SK-N-SH (cell line): ENCODE measurements around the gene CPVL. TPM values are rescaled to one million over a fixed set of nuclear protein-coding genes. Genes with fewer than 3 reads are reported as not detected.

ENCODE experiments used
- CTCF ChIA-PET: fragments of 300-600, 350-600 bp; formaldehyde crosslinking; extraction: SDS; loops from one replicate; lab custom pipeline; 2021; lab: Yijun Ruan, JAX
- POLR2A ChIA-PET: fragments of 350-600 bp; sonication (Branson Sonifier 250); formaldehyde crosslinking; extraction: SDS; loops from one replicate; lab custom pipeline; 2020; ENCODE audit warnings: antibody characterized with exemption, inconsistent platforms; lab: Yijun Ruan, JAX
- DNase-seq: peaks from one replicate; pipeline ENCODE4 v3.0.0; 2012
- H2AFZ ChIP-seq: fragments of 200-600 bp; sonication (generic); 2 replicates; pipeline ENCODE4 v1.8.1; 2016; ENCODE audit warnings: antibody characterized with exemption, mild to moderate bottlenecking, low read depth
- H3F3A ChIP-seq: fragments of 200-600 bp; sonication (generic); replicated peaks from 2 replicates; pipeline ENCODE3; 2016; ENCODE audit warnings: antibody characterized with exemption, mild to moderate bottlenecking; ENCODE audit not compliant: insufficient read depth
- H3K27ac ChIP-seq, 2 experiments: fragments of 200-500 bp in 1 of 2; fragments of 200-600 bp in 1 of 2; sonication (Bioruptor generic) in 1 of 2; sonication (generic), shearing (Covaris generic) in 1 of 2; 2 replicates each; pipeline versions ENCODE4 v1.5.1 to v1.6.1; 2014 to 2016; ENCODE audit warnings: low read depth in 2 of 2, inconsistent platforms in 1 of 2, low read length in 1 of 2, mild to moderate bottlenecking in 1 of 2, mixed read lengths in 1 of 2
- H3K27me3 ChIP-seq: fragments of 200-600 bp; sonication (generic), shearing (Covaris generic); 2 replicates; pipeline ENCODE4 v1.6.1; 2016; ENCODE audit warnings: mixed run types; ENCODE audit not compliant: insufficient read depth
- H3K36me3 ChIP-seq, 2 experiments: fragments of 200-500 bp in 1 of 2; fragments of 200-600 bp in 1 of 2; sonication (Bioruptor generic) in 1 of 2; sonication (generic) in 1 of 2; replicated peaks in 1 of 2; 2 replicates each; pipeline versions ENCODE3 to v1.5.1; 2014 to 2016; ENCODE audit warnings: low read length in 1 of 2, mild to moderate bottlenecking in 1 of 2; ENCODE audit not compliant: insufficient read depth in 2 of 2, control insufficient read depth in 1 of 2
- H3K4me1 ChIP-seq, 2 experiments: fragments of 200-500 bp in 1 of 2; fragments of 200-600 bp in 1 of 2; sonication (Bioruptor generic) in 1 of 2; sonication (generic), shearing (Covaris generic) in 1 of 2; 2 replicates each; pipeline versions ENCODE4 v1.5.1 to v1.6.1; 2014 to 2016; ENCODE audit warnings: low read depth in 1 of 2, low read length in 1 of 2, mixed run types in 1 of 2; ENCODE audit not compliant: insufficient read depth in 2 of 2, control insufficient read depth in 1 of 2
- H3K4me2 ChIP-seq: fragments of 200-600 bp; sonication (generic), shearing (Covaris generic); 2 replicates; pipeline ENCODE4 v1.6.1; 2017; ENCODE audit warnings: mixed run types
- H3K4me3 ChIP-seq, 2 experiments: fragments of 200-500 bp in 1 of 2; fragments of 200-600 bp in 1 of 2; sonication (Bioruptor generic) in 1 of 2; sonication (generic), shearing (Covaris generic) in 1 of 2; 2 replicates each; pipeline versions ENCODE4 v1.5.1 to v1.8.1; 2014 to 2016; ENCODE audit warnings: low read depth in 2 of 2, inconsistent platforms in 1 of 2, low read length in 1 of 2, mild to moderate bottlenecking in 1 of 2, mixed read lengths in 1 of 2, moderate library complexity in 1 of 2
- H3K79me2 ChIP-seq: fragments of 200-600 bp; sonication (generic); 2 replicates; pipeline ENCODE4 v1.8.1; 2017; ENCODE audit warnings: mild to moderate bottlenecking; ENCODE audit not compliant: insufficient read depth
- H3K9ac ChIP-seq: fragments of 200-600 bp; sonication (generic); 2 replicates; pipeline ENCODE4 v1.6.1; 2017; ENCODE audit warnings: mixed run types
- H3K9me2 ChIP-seq: fragments of 200-600 bp; sonication (generic); 2 replicates; pipeline ENCODE4 v1.6.1; 2017; ENCODE audit warnings: mixed run types
- H3K9me3 ChIP-seq: fragments of 200-600 bp; sonication (generic); 2 replicates; pipeline ENCODE4 v1.6.1; 2017; ENCODE audit warnings: mixed run types, mild to moderate bottlenecking, moderate library complexity
- H4K20me1 ChIP-seq: fragments of 200-600 bp; sonication (generic); 2 replicates; pipeline ENCODE4 v1.6.1; 2017; ENCODE audit warnings: mild to moderate bottlenecking, mixed run types; ENCODE audit not compliant: insufficient read depth
- CHD2 ChIP-seq: fragments of 150-350 bp; IDR thresholded peaks from 2 replicates; pipeline ENCODE4 v1.6.1; 2018; ENCODE audit warnings: low read length; ENCODE audit not compliant: partially characterized antibody
- CTCF ChIP-seq: fragments of 200-600 bp; sonication (generic); IDR thresholded peaks from 2 replicates; pipeline ENCODE4 v1.6.1; 2017; ENCODE audit warnings: antibody characterized with exemption, mild to moderate bottlenecking, moderate library complexity
- EP300 ChIP-seq, 2 experiments: IDR thresholded peaks; 2 replicates each; pipeline versions ENCODE4 v1.4.0 to v1.6.1; 2012; ENCODE audit warnings: borderline replicate concordance in 1 of 2, low read depth in 1 of 2, low read length in 1 of 2
- EZH2phosphoT487 ChIP-seq: fragments of 200-600 bp; sonication (generic); IDR thresholded peaks from 2 replicates; pipeline ENCODE4 v1.6.1; 2017; ENCODE audit warnings: low read depth, mixed run types, mild to moderate bottlenecking, antibody characterized with exemption, moderate library complexity, borderline replicate concordance
- FOXM1 ChIP-seq: IDR thresholded peaks from 2 replicates; pipeline ENCODE4 v1.4.0; 2012; ENCODE audit warnings: low read depth, mild to moderate bottlenecking
- GABPA ChIP-seq: IDR thresholded peaks from 2 replicates; pipeline ENCODE4 v1.4.0; 2012; ENCODE audit warnings: low read depth, mild to moderate bottlenecking
- MAX ChIP-seq: IDR thresholded peaks from 2 replicates; pipeline ENCODE4 v1.4.0; 2012; ENCODE audit warnings: low read depth
- NFIC ChIP-seq: IDR thresholded peaks from 2 replicates; pipeline ENCODE4 v1.4.0; 2012; ENCODE audit warnings: borderline replicate concordance
- NRF1 ChIP-seq: IDR thresholded peaks from 2 replicates; pipeline ENCODE4 v1.6.1; 2012; ENCODE audit warnings: low read depth, mild to moderate bottlenecking, low read length
- RAD21 ChIP-seq: IDR thresholded peaks from 2 replicates; pipeline ENCODE4 v1.6.1; 2012; ENCODE audit warnings: mild to moderate bottlenecking, low read length
- SIN3A ChIP-seq: IDR thresholded peaks from 2 replicates; pipeline ENCODE4 v1.6.1; 2012; ENCODE audit warnings: low read depth, mild to moderate bottlenecking, low read length, moderate library complexity, borderline replicate concordance
- SMC3 ChIP-seq: IDR thresholded peaks from 2 replicates; pipeline ENCODE4 v1.6.1; 2012; ENCODE audit warnings: low read depth, low read length, improper control_type of control experiment
- TAF1 ChIP-seq: IDR thresholded peaks from 2 replicates; pipeline ENCODE4 v1.6.1; 2012; ENCODE audit warnings: low read depth, mild to moderate bottlenecking, low read length, moderate library complexity, borderline replicate concordance
- TCF12 ChIP-seq: IDR thresholded peaks from 2 replicates; pipeline ENCODE4 v1.4.0; 2012
- USF2 ChIP-seq: fragments of 150-350 bp; IDR thresholded peaks from 2 replicates; pipeline ENCODE4 v1.6.1; 2017; ENCODE audit warnings: antibody characterized with exemption, low read length, low read depth, borderline replicate concordance
- YY1 ChIP-seq: IDR thresholded peaks from 2 replicates; pipeline ENCODE4 v1.4.0; 2012; ENCODE audit warnings: low read depth, mild to moderate bottlenecking
- ZBTB33 ChIP-seq: IDR thresholded peaks from 2 replicates; pipeline ENCODE4 v1.4.0; 2012; ENCODE audit warnings: low read depth, borderline replicate concordance
- WGBS: methylation state at CpG from one replicate; pipeline ENCODE4 v1.1.6; 2017; ENCODE audit warnings: low lambda C conversion rate; 5-methylcytosine and 5-hydroxymethylcytosine counted together
- polyA plus RNA-seq, 3 experiments: library from polyadenylated mRNA; depleted of rRNA; stranded (reverse); fragments of >200 nt; gene quantifications; 2 replicates each; pipeline ENCODE4 v1.2.3, GENCODE V29; 2012

Gene CPVL
- polyA plus RNA-seq, 1 of the 3 experiments (the other 2 are of a cell fraction): not detected

GRCh38 chr7:28954946-28955345 lies 191.4 kb downstream of the CPVL start:
- ChIA-PET POLR2A (no interaction called here), CTCF (interaction anchor here (1.1 to 37.1 kb wide), 13 partner anchors 14 to 452 kb away, joined by 3 to 1040 read pairs (median 42); no protein-coding TSS in a partner anchor)

GRCh38 chr7:28954471-28954870 lies 191.9 kb downstream of the CPVL start:
- CTCF ChIA-PET: interaction anchor here (3.1 to 37.1 kb wide), 9 partner anchors 14 to 453 kb away, joined by 16 to 1040 read pairs (median 60); no protein-coding TSS in a partner anchor

More at GRCh38 chr7:28954946-28955345, 191.4 kb downstream of the CPVL start:
- H3K27me3 ChIP-seq: peaks cover 34% of the 10 kb centered on the region
- H3K9ac ChIP-seq: no peak overlapping the region
- no peaks in the 10 kb centered on the region for H3K36me3 ChIP-seq
- no peak overlapping the region for H2AFZ ChIP-seq
- H3K27ac ChIP-seq: peak overlapping the region in 1 of 2 experiments; percentile 100; a peak in 2 of 4 replicates
- peaks cover 11 to 63% of the 10 kb centered on the region in 2 experiments for H3K4me1 ChIP-seq
- DNase-seq: no peak
- H3K4me3 ChIP-seq: peak overlapping the region in 1 of 2 experiments; percentile 59; a peak in 1 of 4 replicates
- peaks cover 19% of the 10 kb centered on the region for H3F3A ChIP-seq
- no peaks in the 10 kb centered on the region for H4K20me1 ChIP-seq
- no peak overlapping the region for H3K4me2 ChIP-seq
- 73% methylated on average over 5 of the region's 5 CpGs for WGBS
- no peaks in the 10 kb centered on the region for H3K79me2 ChIP-seq
- H3K9me3 ChIP-seq: no peaks in the 10 kb centered on the region
- H3K9me2 ChIP-seq: no peaks in the 10 kb centered on the region
- TF ChIP-seq EP300 (IDR thresholded peaks at IDR 0.05; ENCODE audit: borderline replicate concordance in 1 of 2, low read depth in 1 of 2, low read length in 1 of 2) (no peak), NFIC (no peak)
- TF ChIP-seq, all 33 proteins: peak for 0

GRCh38 chr7:28953633-28954032 lies 192.7 kb downstream of the CPVL start:
- WGBS: 2% methylated on average over 4 of the region's 4 CpGs
- Histone ChIP-seq H4K20me1 (no peaks in the 10 kb centered on the region), H3K27ac (peak overlapping the region; percentile 35 to 100; a peak in 3 of 4 replicates), H3K27me3 (peaks cover 27% of the 10 kb centered on the region), H3K4me3 (no peak overlapping the region; a peak in 1 of 4 replicates), H3K9me2 (no peaks in the 10 kb centered on the region), H3K9ac (no peak overlapping the region), H3K79me2 (no peaks in the 10 kb centered on the region), H3K36me3 (no peaks in the 10 kb centered on the region), H3K9me3 (no peaks in the 10 kb centered on the region), H3K4me2 (no peak overlapping the region; the same call in 1 of the 2 replicates), H3K4me1 (peaks cover 11 to 57% of the 10 kb centered on the region in 2 experiments), H2AFZ (no peak overlapping the region), H3F3A (peaks cover 22% of the 10 kb centered on the region)
- ChIA-PET CTCF (interaction anchor here (0.8 to 37.1 kb wide), 10 partner anchors 8 to 236 kb away, joined by 3 to 1040 read pairs (median 6); no protein-coding TSS in a partner anchor), POLR2A (interaction anchor here (0.7 to 1.5 kb wide), 5 partner anchors 18 to 30 kb away, joined by 3 to 14 read pairs (median 4); no protein-coding TSS in a partner anchor)
- peak; percentile 87 for DNase-seq
- TF ChIP-seq FOXM1: no peak
- TF ChIP-seq CTCF: no peak
- TF ChIP-seq EZH2phosphoT487: no peak
- TF ChIP-seq YY1: no peak
- peak; percentile 92 for TF ChIP-seq CHD2
- TF ChIP-seq SMC3: no peak
- no peak for TF ChIP-seq USF2
- no peak for TF ChIP-seq TAF1
- peak; percentile 71; the same call in 1 of the 2 replicates for TF ChIP-seq TCF12
- TF ChIP-seq NFIC: no peak
- TF ChIP-seq ZBTB33: no peak
- TF ChIP-seq NRF1: no peak

More at GRCh38 chr7:28954471-28954870, 191.9 kb downstream of the CPVL start:
- H3K9me2 ChIP-seq: no peaks in the 10 kb centered on the region
- DNase-seq: peak; percentile 37
- peak overlapping the region in 1 of 2 experiments; percentile 59; a peak in 1 of 4 replicates for H3K4me3 ChIP-seq
- TF ChIP-seq SIN3A (no peak), MAX (no peak), GABPA (no peak), YY1 (no peak), RAD21 (no peak)
- H4K20me1 ChIP-seq: no peaks in the 10 kb centered on the region
- no peaks in the 10 kb centered on the region for H3K9me3 ChIP-seq
- no peaks in the 10 kb centered on the region for H3K36me3 ChIP-seq
- H3K4me1 ChIP-seq: peaks cover 11 to 63% of the 10 kb centered on the region in 2 experiments
- H2AFZ ChIP-seq: no peak overlapping the region
- H3K4me2 ChIP-seq: no peak overlapping the region
- H3K9ac ChIP-seq: no peak overlapping the region
- POLR2A ChIA-PET: no interaction called here
- H3K79me2 ChIP-seq: no peaks in the 10 kb centered on the region
- H3F3A ChIP-seq: peaks cover 21% of the 10 kb centered on the region
- H3K27me3 ChIP-seq: peaks cover 34% of the 10 kb centered on the region
- H3K27ac ChIP-seq: peak overlapping the region; percentile 35 to 100; a peak in 3 of 4 replicates
